H9 (cell line): ENCODE measurements around the gene PPFIBP2. TPM values are rescaled to one million over a fixed set of nuclear protein-coding genes. Genes with fewer than 3 reads are reported as not detected.

ENCODE experiments used
- DNase-seq: peaks from one replicate; pipeline ENCODE4 v3.0.0-alpha.2; 2017
- H2AFZ ChIP-seq: one replicate; pipeline ENCODE4 v1.6.1; 2013; ENCODE audit warnings: mild to moderate bottlenecking, low read length, control low read depth, moderate library complexity
- H2AK5ac ChIP-seq: 2 replicates; pipeline ENCODE4 v1.6.1; 2013; ENCODE audit warnings: low read length, control low read depth, mixed read lengths; ENCODE audit not compliant: insufficient read length
- H2BK120ac ChIP-seq: one replicate; pipeline ENCODE4 v1.6.1; 2013; ENCODE audit warnings: low read depth, mild to moderate bottlenecking, low read length, control low read depth, inconsistent platforms; ENCODE audit not compliant: poor library complexity, severe bottlenecking
- H2BK12ac ChIP-seq: 2 replicates; pipeline ENCODE4 v1.6.1; 2013; ENCODE audit warnings: low read length, control low read depth, mixed read lengths, low read depth; ENCODE audit not compliant: insufficient read length
- H2BK15ac ChIP-seq: 2 replicates; pipeline ENCODE4 v1.6.1; 2013; ENCODE audit warnings: low read depth, low read length, control low read depth
- H2BK20ac ChIP-seq: one replicate; pipeline ENCODE4 v1.6.1; 2013; ENCODE audit warnings: low read depth, mild to moderate bottlenecking, low read length, control low read depth, inconsistent platforms; ENCODE audit not compliant: poor library complexity, severe bottlenecking
- H2BK5ac ChIP-seq: 2 replicates; pipeline ENCODE4 v1.6.1; 2013; ENCODE audit warnings: low read length, control low read depth, mixed read lengths; ENCODE audit not compliant: insufficient read length
- H3K14ac ChIP-seq: 2 replicates; pipeline ENCODE4 v1.6.1; 2013; ENCODE audit warnings: low read length, control low read depth; ENCODE audit not compliant: insufficient read depth
- H3K18ac ChIP-seq: 2 replicates; pipeline ENCODE4 v1.6.1; 2013; ENCODE audit warnings: low read depth, mild to moderate bottlenecking, mixed read lengths, low read length, control low read depth; ENCODE audit not compliant: insufficient read length
- H3K23ac ChIP-seq: 2 replicates; pipeline ENCODE4 v1.6.1; 2013; ENCODE audit warnings: low read length, control low read depth, mixed read lengths, low read depth; ENCODE audit not compliant: insufficient read length
- H3K23me2 ChIP-seq: 2 replicates; pipeline ENCODE4 v1.6.1; 2013; ENCODE audit warnings: low read depth, mild to moderate bottlenecking, mixed read lengths, low read length, control low read depth; ENCODE audit not compliant: insufficient read length, poor library complexity, severe bottlenecking
- H3K27ac ChIP-seq: 2 replicates; pipeline ENCODE4 v1.5.1; 2013; ENCODE audit warnings: low read length, control low read depth, mixed read lengths, low read depth; ENCODE audit not compliant: insufficient read length
- H3K27me3 ChIP-seq: 2 replicates; pipeline ENCODE4 v1.6.1; 2013; ENCODE audit warnings: low read length, control low read depth, inconsistent platforms; ENCODE audit not compliant: insufficient read depth
- H3K4ac ChIP-seq: 2 replicates; pipeline ENCODE4 v1.6.1; 2013; ENCODE audit warnings: low read depth, mild to moderate bottlenecking, control low read depth, inconsistent platforms, low read length, moderate library complexity
- H3K4me1 ChIP-seq: 2 replicates; pipeline ENCODE4 v1.6.1; 2013; ENCODE audit warnings: low read length, control low read depth, inconsistent platforms; ENCODE audit not compliant: insufficient read depth
- H3K4me2 ChIP-seq: 2 replicates; pipeline ENCODE4 v1.6.1; 2013; ENCODE audit warnings: low read length, control low read depth, mixed read lengths; ENCODE audit not compliant: insufficient read length, insufficient read depth
- H3K56ac ChIP-seq: 2 replicates; pipeline ENCODE4 v1.6.1; 2013; ENCODE audit warnings: low read depth, mild to moderate bottlenecking, mixed read lengths, low read length, control low read depth; ENCODE audit not compliant: insufficient read length
- H3K79me1 ChIP-seq: 2 replicates; pipeline ENCODE4 v1.6.1; 2013; ENCODE audit warnings: low read depth, mild to moderate bottlenecking, moderate library complexity, low read length, control low read depth, inconsistent platforms; ENCODE audit not compliant: insufficient read depth, poor library complexity, severe bottlenecking
- H3K79me2 ChIP-seq: 2 replicates; pipeline ENCODE4 v1.6.1; 2013; ENCODE audit warnings: low read length, control low read depth, inconsistent platforms; ENCODE audit not compliant: insufficient read depth
- H3K9ac ChIP-seq: 2 replicates; pipeline ENCODE4 v1.6.1; 2013; ENCODE audit warnings: low read length, control low read depth, mixed read lengths; ENCODE audit not compliant: insufficient read length; ENCODE audit errors: extremely low read depth
- H3K9me3 ChIP-seq: one replicate; pipeline ENCODE4 v1.6.1; 2013; ENCODE audit warnings: low read depth, low read length, inconsistent platforms; ENCODE audit not compliant: control insufficient read depth
- H3T11ph ChIP-seq: one replicate; pipeline ENCODE4 v1.6.1; 2013; ENCODE audit warnings: mild to moderate bottlenecking, low read length, control low read depth, inconsistent platforms
- H4K20me1 ChIP-seq: one replicate; pipeline ENCODE4 v1.6.1; 2013; ENCODE audit not compliant: control insufficient read depth, insufficient read length, insufficient read depth
- H4K5ac ChIP-seq: 2 replicates; pipeline ENCODE4 v1.6.1; 2013; ENCODE audit warnings: low read depth, mild to moderate bottlenecking, mixed read lengths, low read length, control low read depth; ENCODE audit not compliant: insufficient read length
- H4K8ac ChIP-seq: replicated peaks from 2 replicates; pipeline ENCODE4 v1.6.1; 2013; ENCODE audit warnings: low read length, control low read depth, mixed read lengths, low read depth; ENCODE audit not compliant: insufficient read length
- H4K91ac ChIP-seq: 2 replicates; pipeline ENCODE4 v1.6.1; 2013; ENCODE audit warnings: low read depth, mild to moderate bottlenecking, moderate library complexity, mixed read lengths, low read length, control low read depth; ENCODE audit not compliant: insufficient read length
- H3K27ac Mint-ChIP-seq, 3 experiments: 2 replicates in 2 of 3; 3 replicates in 1 of 3; pipeline ENCODE4 v1.8.0; 2020 to 2021; ENCODE audit warnings: mixed read lengths in 3 of 3, mild to moderate bottlenecking in 1 of 3, moderate library complexity in 1 of 3
- H3K27me3 Mint-ChIP-seq: 2 replicates; pipeline ENCODE4 v1.8.0; 2021; ENCODE audit warnings: low read depth, mild to moderate bottlenecking, moderate library complexity, mixed read lengths
- H3K36me3 Mint-ChIP-seq, 3 experiments: 2 replicates in 2 of 3; 3 replicates in 1 of 3; pipeline ENCODE4 v1.8.0; 2020 to 2021; ENCODE audit warnings: low read depth in 3 of 3, mixed read lengths in 3 of 3; ENCODE audit not compliant: insufficient read depth in 1 of 3
- H3K4me1 Mint-ChIP-seq, 2 experiments: 2 replicates each; pipeline ENCODE4 v1.8.0; 2020; ENCODE audit warnings: mixed read lengths in 2 of 2
- H3K4me3 Mint-ChIP-seq, 2 experiments: 2 replicates in 1 of 2; 3 replicates in 1 of 2; pipeline ENCODE4 v1.8.0; 2020 to 2021; ENCODE audit warnings: mild to moderate bottlenecking in 2 of 2, mixed read lengths in 2 of 2, moderate library complexity in 1 of 2
- H3K9me3 Mint-ChIP-seq, 2 experiments: 2 replicates in 1 of 2; 3 replicates in 1 of 2; pipeline ENCODE4 v1.8.0; 2020; ENCODE audit warnings: mild to moderate bottlenecking in 2 of 2, mixed read lengths in 2 of 2, moderate library complexity in 1 of 2
- CTCF ChIP-seq: fragments of 200-600 bp; sonication (generic); conservative IDR thresholded peaks from 3 replicates; pipeline ENCODE4 v1.8.0; 2021; ENCODE audit warnings: antibody characterized with exemption, mild to moderate bottlenecking
- WGBS: extraction: QIAGEN DNeasy Blood & Tissue Kit; methylation state at CpG from one replicate; pipeline ENCODE4 v1.1.7; 2013; ENCODE audit warnings: missing lambda C conversion rate, low lambda C conversion rate, mixed read lengths; ENCODE audit not compliant: insufficient read length; ENCODE audit errors: extremely low coverage; 5-methylcytosine and 5-hydroxymethylcytosine counted together
- total RNA-seq: library from RNA; stranded (reverse); gene quantifications from 2 replicates; pipeline ENCODE4 v1.2.1, GENCODE V29; 2021

Gene PPFIBP2
- total RNA-seq, 1 experiment from 2014 or later, result 8.3 TPM

DNA sequence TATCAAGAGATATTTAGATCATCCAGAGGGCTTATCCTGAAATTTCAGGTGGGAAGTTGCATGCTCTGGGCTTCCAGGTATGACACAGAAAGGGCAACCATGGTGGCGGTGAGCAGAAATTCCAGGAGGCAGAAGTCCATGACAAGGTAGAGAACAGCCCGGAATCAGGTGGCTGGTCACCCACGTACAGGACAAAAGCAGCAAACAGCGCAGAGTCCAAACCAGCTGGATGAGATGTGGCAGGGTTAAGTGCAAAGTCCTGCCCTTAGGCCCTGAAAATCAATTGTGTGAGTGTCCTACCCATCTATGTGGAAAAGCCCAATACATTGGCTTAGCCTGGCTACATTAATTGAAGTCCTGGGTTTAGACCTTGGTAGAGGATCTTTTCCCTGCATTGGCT is 11.6 kb downstream of the PPFIBP2 start:
- H3K27me3 Mint-ChIP-seq, result no peaks in the 10 kb centered on the region; the same call in none of the 2 replicates
- no peak overlapping the region for H3K4me3 Mint-ChIP-seq
- Histone ChIP-seq H4K91ac (no peak overlapping the region), H2AFZ (no peak overlapping the region), H3K56ac (no peak overlapping the region), H3K27me3 (no peaks in the 10 kb centered on the region), H2BK15ac (no peak overlapping the region), H4K8ac (no peak overlapping the region), H3K27ac (no peak overlapping the region), H3K4me1 (no peaks in the 10 kb centered on the region), H2BK5ac (no peak overlapping the region), H3K18ac (no peak overlapping the region), H3K9me3 (no peaks in the 10 kb centered on the region), H3K4ac (no peak overlapping the region), H2AK5ac (no peak overlapping the region), H3K14ac (no peak overlapping the region), H3K4me2 (no peak overlapping the region), H2BK12ac (no peak overlapping the region), H2BK120ac (no peak overlapping the region), H3K79me1 (no peaks in the 10 kb centered on the region), H2BK20ac (no peak overlapping the region), H3T11ph (no peak overlapping the region), H3K79me2 (no peaks in the 10 kb centered on the region), H3K23me2 (no peaks in the 10 kb centered on the region), H3K9ac (no peak overlapping the region), H3K23ac (no peak overlapping the region), H4K5ac (no peak overlapping the region), H4K20me1 (no peaks in the 10 kb centered on the region)
- DNase-seq, result no peak
- no peaks in the 10 kb centered on the region for H3K4me1 Mint-ChIP-seq
- WGBS, result no CpG with 5 or more reads among the region's 4 CpGs
- no peak for TF ChIP-seq CTCF
- no peaks in the 10 kb centered on the region for H3K9me3 Mint-ChIP-seq
- H3K36me3 Mint-ChIP-seq, result no peaks in the 10 kb centered on the region
- H3K27ac Mint-ChIP-seq, result no peak overlapping the region
